DND-41 (cell line): Measurements from ENCODE around the gene ST14.

ENCODE experiments used
- ATAC-seq: fragments of 200-7000 bp; cut with Tn5 transposase; 3 replicates; pipeline ENCODE4 v1.9.1; 2021; ENCODE audit warnings: low read depth; ENCODE audit not compliant: insufficient read depth
- DNase-seq: peaks from one replicate; pipeline ENCODE4 v3.0.0-alpha.2; 2020
- H2AFZ ChIP-seq: 2 replicates; pipeline ENCODE4 v1.6.0; 2012; ENCODE audit warnings: low read depth, low read length
- H3K27ac ChIP-seq: 2 replicates; pipeline ENCODE4 v1.5.1; 2012; ENCODE audit warnings: low read length, inconsistent platforms
- H3K27me3 ChIP-seq: fragments of 200-600 bp; sonication (generic); 2 replicates; pipeline ENCODE4 v1.6.0; 2012; ENCODE audit warnings: low read length, mild to moderate bottlenecking, inconsistent platforms; ENCODE audit not compliant: insufficient read depth, poor library complexity
- H3K36me3 ChIP-seq: 2 replicates; pipeline ENCODE4 v1.5.1; 2012; ENCODE audit warnings: low read length, inconsistent platforms; ENCODE audit not compliant: insufficient read depth
- H3K4me1 ChIP-seq: 2 replicates; pipeline ENCODE4 v1.5.1; 2012; ENCODE audit warnings: mild to moderate bottlenecking, low read length; ENCODE audit not compliant: insufficient read depth
- H3K4me2 ChIP-seq: 2 replicates; pipeline ENCODE4 v1.6.0; 2012; ENCODE audit warnings: mild to moderate bottlenecking, moderate library complexity, low read length, inconsistent platforms; ENCODE audit not compliant: insufficient read depth
- H3K4me3 ChIP-seq, 2 experiments: fragments of 200-600 bp in 1 of 2; shearing (Covaris generic) in 1 of 2; 2 replicates each; pipeline ENCODE4 v1.5.1; 2012 to 2016; ENCODE audit warnings: inconsistent platforms in 2 of 2, low read length in 2 of 2, mild to moderate bottlenecking in 2 of 2, low read depth in 1 of 2, moderate library complexity in 1 of 2
- H3K79me2 ChIP-seq: 2 replicates; pipeline ENCODE4 v1.6.0; 2012; ENCODE audit warnings: low read length, inconsistent platforms; ENCODE audit not compliant: insufficient read depth
- H3K9ac ChIP-seq: 2 replicates; pipeline ENCODE4 v1.6.0; 2012; ENCODE audit warnings: low read depth, mild to moderate bottlenecking, inconsistent platforms, low read length, moderate library complexity
- H3K9me3 ChIP-seq: 2 replicates; pipeline ENCODE4 v1.5.1; 2012; ENCODE audit warnings: low read length, moderate library complexity, mild to moderate bottlenecking, inconsistent platforms; ENCODE audit not compliant: insufficient read depth, severe bottlenecking
- H4K20me1 ChIP-seq: 2 replicates; pipeline ENCODE4 v1.6.0; 2012; ENCODE audit warnings: low read length; ENCODE audit not compliant: insufficient read depth
- CTCF ChIP-seq: IDR thresholded peaks from 2 replicates; pipeline ENCODE4 v1.5.1; 2012; ENCODE audit warnings: borderline replicate concordance, low read length, moderate library complexity, mild to moderate bottlenecking; ENCODE audit not compliant: poor library complexity, severe bottlenecking; ENCODE audit errors: extremely low read depth
- EZH2 ChIP-seq: IDR thresholded peaks from 3 replicates; pipeline ENCODE4 v1.6.1; 2012; ENCODE audit warnings: borderline replicate concordance, low read depth, mild to moderate bottlenecking, moderate library complexity, low read length, inconsistent platforms; ENCODE audit not compliant: severe bottlenecking

Gene ST14

GRCh38 chr11:130216221-130216550 lies 56.6 kb downstream of the ST14 start:
- no peaks in the 10 kb centered on the region for H3K36me3 ChIP-seq
- H4K20me1 ChIP-seq: peaks cover 8% of the 10 kb centered on the region; the same call in 1 of the 2 replicates
- no peak overlapping the region for H2AFZ ChIP-seq
- TF ChIP-seq CTCF (no peak), EZH2 (no peak)
- H3K27me3 ChIP-seq: no peaks in the 10 kb centered on the region
- ATAC-seq: no peak
- no peak for DNase-seq
- no peaks in the 10 kb centered on the region for H3K9me3 ChIP-seq
- no peak overlapping the region for H3K4me3 ChIP-seq
- no peak overlapping the region for H3K9ac ChIP-seq
- H3K27ac ChIP-seq: no peak overlapping the region
- H3K4me1 ChIP-seq: peaks cover 5% of the 10 kb centered on the region
- H3K4me2 ChIP-seq: no peak overlapping the region
- no peaks in the 10 kb centered on the region for H3K79me2 ChIP-seq

GRCh38 chr11:130216591-130217132 lies 57.1 kb downstream of the ST14 start:
- no peak for ATAC-seq
- Histone ChIP-seq H3K79me2 (no peaks in the 10 kb centered on the region), H3K9ac (no peak overlapping the region), H3K4me2 (no peak overlapping the region), H3K36me3 (no peaks in the 10 kb centered on the region), H3K4me3 (no peak overlapping the region), H3K4me1 (peaks cover 5% of the 10 kb centered on the region), H2AFZ (no peak overlapping the region), H4K20me1 (peaks cover 8% of the 10 kb centered on the region; the same call in 1 of the 2 replicates), H3K9me3 (no peaks in the 10 kb centered on the region), H3K27ac (no peak overlapping the region), H3K27me3 (no peaks in the 10 kb centered on the region)
- no peak for TF ChIP-seq CTCF
- TF ChIP-seq EZH2: no peak
- no peak for DNase-seq

- no peak overlapping the region for H3K4me2 ChIP-seq
- no peaks in the 10 kb centered on the region for H3K9me3 ChIP-seq
- H3K27me3 ChIP-seq: no peaks in the 10 kb centered on the region
- H3K9ac ChIP-seq: no peak overlapping the region
- no peak overlapping the region for H2AFZ ChIP-seq
- no peak overlapping the region for H3K27ac ChIP-seq
- peaks cover 5% of the 10 kb centered on the region for H3K4me1 ChIP-seq
- no peak overlapping the region for H3K4me3 ChIP-seq
- H3K36me3 ChIP-seq: no peaks in the 10 kb centered on the region
- peaks cover 5% of the 10 kb centered on the region; the same call in 1 of the 2 replicates for H4K20me1 ChIP-seq
- no peak for ATAC-seq
- TF ChIP-seq EZH2 (no peak), CTCF (no peak)
- H3K79me2 ChIP-seq: no peaks in the 10 kb centered on the region
- no peak for DNase-seq
Observed at GRCh38 chr11:130217133-130218031, 57.8 kb downstream of the ST14 start.
